Coronary artery (tissue), 2 donors: Measurements from ENCODE around the gene KCNMB2.

Experiments used
- DNase-seq: peaks from one replicate; pipeline ENCODE4 v3.0.0-alpha.2; 2017; ENCODE audit warnings: low spot score
- H3K27ac ChIP-seq, 2 donors: fragments of 200-600 bp; sonication (generic); one replicate each; pipeline ENCODE4 v1.5.1; 2016 to 2019
- H3K4me3 ChIP-seq: fragments of 200-600 bp; sonication (generic); 2 replicates; pipeline ENCODE4 v1.5.1; 2016; ENCODE audit warnings: mild to moderate bottlenecking, moderate library complexity
- CTCF ChIP-seq: fragments of 200-600 bp; sonication (generic); IDR thresholded peaks from one replicate; pipeline ENCODE4 v1.5.1; 2019; ENCODE audit warnings: antibody characterized with exemption

Gene KCNMB2

DNA sequence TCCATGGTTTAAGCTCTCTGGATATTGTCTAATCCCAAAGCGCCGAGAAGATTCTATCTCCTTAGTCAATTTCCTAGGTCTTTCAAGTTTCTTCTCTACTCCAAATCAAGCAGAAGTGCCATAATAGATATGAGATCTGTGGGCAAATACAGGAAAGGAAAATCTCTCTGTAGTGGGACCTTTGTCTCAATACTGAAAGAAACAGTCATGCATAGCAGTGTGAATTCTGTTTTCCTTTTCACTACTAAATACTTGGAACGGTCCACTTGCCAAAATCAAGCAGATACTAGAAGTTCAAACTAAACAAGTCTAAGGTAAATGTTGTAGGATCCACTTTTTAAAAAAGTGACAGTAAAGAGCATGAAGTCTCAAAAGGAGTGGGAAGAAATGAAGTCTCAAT, 298.8 kb downstream of the KCNMB2 start:
- no peak overlapping the region for H3K27ac ChIP-seq

DNA sequence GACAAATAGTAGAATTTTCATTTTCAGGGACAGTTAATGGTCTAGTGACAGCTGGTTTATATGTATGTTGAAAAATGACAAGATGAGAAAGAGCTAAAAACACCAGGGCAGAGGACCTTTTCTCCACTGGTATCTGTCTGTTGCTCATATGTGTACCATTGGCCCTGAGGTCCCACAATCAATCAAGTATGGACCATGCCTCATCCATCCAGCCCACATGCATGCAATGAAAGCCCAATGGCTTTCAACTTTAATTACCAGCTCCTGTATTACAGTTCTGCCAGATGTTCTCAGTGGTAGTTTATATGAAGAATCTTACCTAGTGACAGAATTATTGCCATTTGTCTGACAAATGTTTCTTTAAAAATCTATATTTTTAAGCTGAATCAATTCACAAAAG, 301.3 kb downstream of the KCNMB2 start:
- no peak for DNase-seq
- no peak overlapping the region for H3K4me3 ChIP-seq
- no peak for TF ChIP-seq CTCF
- no peak overlapping the region for H3K27ac ChIP-seq

More for the DNA sequence above, 298.8 kb downstream of the KCNMB2 start:
- no peak for DNase-seq
- no peak for TF ChIP-seq CTCF
- H3K4me3 ChIP-seq: no peak overlapping the region

DNA sequence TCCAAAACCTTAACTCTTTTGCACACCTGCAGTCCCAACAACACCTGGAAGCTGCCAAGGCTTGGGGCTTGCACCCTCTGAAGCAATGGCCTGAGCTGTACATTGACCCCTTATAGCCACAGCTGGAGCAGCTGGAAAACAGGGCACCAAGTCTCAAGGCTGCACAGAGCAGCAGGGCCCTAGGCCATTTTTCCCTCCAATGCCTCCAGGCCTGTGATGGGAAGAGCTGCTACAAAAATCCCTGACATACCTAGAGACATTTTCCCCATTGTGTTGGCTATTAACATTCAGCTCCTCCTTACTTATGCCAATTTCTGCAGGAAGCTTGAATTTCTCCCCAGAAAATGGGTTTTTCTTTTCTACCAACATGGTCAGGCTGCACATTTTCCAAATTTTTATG, 304.4 kb downstream of the KCNMB2 start:
- DNase-seq: no peak
- H3K27ac ChIP-seq: no peak overlapping the region
- H3K4me3 ChIP-seq: no peak overlapping the region
- TF ChIP-seq CTCF: no peak

GRCh38 chr3:178841011-178841410, 304.8 kb downstream of the KCNMB2 start:
- no peak for DNase-seq
- H3K27ac ChIP-seq: no peak overlapping the region
- H3K4me3 ChIP-seq: no peak overlapping the region
- TF ChIP-seq CTCF: no peak

DNA sequence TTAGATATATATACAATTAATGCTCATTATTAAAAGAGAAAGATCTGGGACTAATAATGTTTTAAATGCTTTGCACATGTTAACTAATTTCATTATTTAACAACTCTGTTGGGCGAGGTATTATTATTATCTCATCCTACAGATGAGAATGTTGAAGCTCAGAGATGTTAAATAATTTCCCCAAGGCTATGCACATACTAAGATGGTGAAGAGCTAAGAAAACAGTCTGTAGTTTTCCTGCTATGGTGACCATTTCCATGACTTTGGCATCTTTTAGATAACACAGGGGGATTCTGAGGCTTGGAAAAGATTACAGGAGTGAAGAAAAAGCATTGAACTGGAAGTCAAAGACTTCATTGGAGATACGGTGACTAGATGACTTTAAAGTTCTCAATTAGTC, 308.7 kb downstream of the KCNMB2 start:
- no peak for DNase-seq
- Histone ChIP-seq H3K4me3 (no peak overlapping the region), H3K27ac (no peak overlapping the region)
- TF ChIP-seq CTCF: no peak

DNA sequence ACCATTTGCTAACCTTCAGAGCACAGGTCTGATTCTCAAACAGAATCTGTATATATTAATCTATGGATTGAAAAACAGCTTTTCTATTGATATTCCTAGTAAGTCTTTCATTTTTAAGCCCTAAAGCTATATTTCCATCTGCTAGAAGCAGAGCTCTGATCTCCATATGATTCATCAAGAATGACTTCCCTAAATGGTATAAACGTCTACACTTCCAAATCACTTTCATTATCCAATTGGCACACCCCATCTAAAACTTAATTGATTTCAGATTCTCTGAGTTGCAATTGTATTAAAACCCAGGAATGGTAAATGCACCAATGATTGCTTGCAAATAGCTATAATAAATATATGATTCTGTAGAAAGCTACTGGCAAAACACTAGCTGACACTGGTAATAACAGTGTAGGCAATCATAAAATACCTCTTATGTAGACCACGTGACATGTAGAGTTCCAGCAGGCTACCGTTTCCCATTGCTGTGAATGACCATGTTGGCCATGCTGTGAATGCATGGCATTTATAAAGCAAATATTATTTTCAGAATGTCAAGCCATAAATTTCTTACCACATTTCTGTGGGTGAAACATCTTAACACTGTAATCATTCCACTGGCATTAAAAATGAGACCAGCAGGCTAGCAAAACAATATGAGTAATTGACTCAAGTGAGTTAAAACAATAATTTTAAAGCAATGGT, 309.3 kb downstream of the KCNMB2 start:
- H3K27ac ChIP-seq: no peak overlapping the region
- no peak for DNase-seq
- no peak overlapping the region for H3K4me3 ChIP-seq

More for the DNA sequence above, 309.3 kb downstream of the KCNMB2 start:
- no peak for TF ChIP-seq CTCF
